RCC 7860 (cell line): ENCODE results near the gene FOXJ3.

ENCODE experiments used
- DNase-seq: peaks from one replicate; pipeline ENCODE4 v3.0.0-alpha.2; 2015; ENCODE audit warnings: low spot score
- FAIRE-seq: peaks from 2 replicates; lab custom pipeline; 2012; peaks lifted over from hg19 to GRCh38; lab: Jason Lieb, UNC

The FOXJ3 gene

GRCh38 chr1:42334240-42335049 lies 590 bp downstream of the FOXJ3 start:
- no peak for FAIRE-seq
- DNase-seq, result peak; percentile 30

GRCh38 chr1:42333662-42334239 lies 1.3 kb downstream of the FOXJ3 start:
- FAIRE-seq, result no peak
- DNase-seq, result no peak

GRCh38 chr1:42332877-42333276 lies 2.2 kb downstream of the FOXJ3 start:
- FAIRE-seq (no peak), DNase-seq (no peak)

- DNase-seq (no peak), FAIRE-seq (no peak)
Measured at GRCh38 chr1:42330215-42330614, 4.8 kb downstream of the FOXJ3 start.

- DNase-seq (no peak), FAIRE-seq (no peak)
Measured at GRCh38 chr1:42328916-42329496, 6.0 kb downstream of the FOXJ3 start.

GRCh38 chr1:42328047-42328625 lies 6.9 kb downstream of the FOXJ3 start:
- FAIRE-seq (no peak), DNase-seq (no peak)

- no peak for FAIRE-seq
- DNase-seq, result no peak
Measured at GRCh38 chr1:42325014-42325402, 10.0 kb downstream of the FOXJ3 start.

- DNase-seq (no peak), FAIRE-seq (no peak)
Measured at GRCh38 chr1:42324398-42325013, 10.5 kb downstream of the FOXJ3 start.

GRCh38 chr1:42323551-42323950 lies 11.5 kb downstream of the FOXJ3 start:
- FAIRE-seq (no peak), DNase-seq (no peak)

GRCh38 chr1:42322577-42322976 lies 12.5 kb downstream of the FOXJ3 start:
- FAIRE-seq (no peak), DNase-seq (no peak)

- no peak for DNase-seq
- FAIRE-seq, result no peak
Measured at GRCh38 chr1:42321731-42322130, 13.3 kb downstream of the FOXJ3 start.

- DNase-seq (no peak), FAIRE-seq (no peak)
Measured at GRCh38 chr1:42320708-42321107, 14.3 kb downstream of the FOXJ3 start.

- no peak for DNase-seq
Measured at GRCh38 chr1:42319871-42320484, 15.1 kb downstream of the FOXJ3 start.

GRCh38 chr1:42319128-42319851 lies 15.7 kb downstream of the FOXJ3 start:
- no peak for FAIRE-seq
- no peak for DNase-seq

More at GRCh38 chr1:42319871-42320484, 15.1 kb downstream of the FOXJ3 start:
- FAIRE-seq, result no peak

GRCh38 chr1:42318601-42319000 lies 16.4 kb downstream of the FOXJ3 start:
- no peak for DNase-seq

GRCh38 chr1:42317308-42317707 lies 17.7 kb downstream of the FOXJ3 start:
- no peak for DNase-seq
- FAIRE-seq, result no peak

More at GRCh38 chr1:42318601-42319000, 16.4 kb downstream of the FOXJ3 start:
- no peak for FAIRE-seq

- no peak for DNase-seq
- FAIRE-seq, result no peak
Measured at GRCh38 chr1:42316292-42316691, 18.7 kb downstream of the FOXJ3 start.

- no peak for FAIRE-seq
Measured at GRCh38 chr1:42315500-42315899, 19.5 kb downstream of the FOXJ3 start.

GRCh38 chr1:42313970-42314369 lies 21.1 kb downstream of the FOXJ3 start:
- no peak for FAIRE-seq
- DNase-seq, result no peak

More at GRCh38 chr1:42315500-42315899, 19.5 kb downstream of the FOXJ3 start:
- no peak for DNase-seq

- DNase-seq, result no peak
- FAIRE-seq, result no peak
Measured at GRCh38 chr1:42312576-42313212, 22.3 kb downstream of the FOXJ3 start.
